ENCODE measurements around the gene MCOLN3. TPM values are rescaled to one million over a fixed set of nuclear protein-coding genes. Genes with fewer than 3 reads are reported as not detected.
A peak's percentile ranks its signal among the peaks of the same experiment; 100 is the strongest.

Gene MCOLN3
- total and polyA plus RNA-seq, 2 of the 4 experiments (the other 2 are of a cell fraction) = 0.03 TPM; not detected in 1

DNA sequence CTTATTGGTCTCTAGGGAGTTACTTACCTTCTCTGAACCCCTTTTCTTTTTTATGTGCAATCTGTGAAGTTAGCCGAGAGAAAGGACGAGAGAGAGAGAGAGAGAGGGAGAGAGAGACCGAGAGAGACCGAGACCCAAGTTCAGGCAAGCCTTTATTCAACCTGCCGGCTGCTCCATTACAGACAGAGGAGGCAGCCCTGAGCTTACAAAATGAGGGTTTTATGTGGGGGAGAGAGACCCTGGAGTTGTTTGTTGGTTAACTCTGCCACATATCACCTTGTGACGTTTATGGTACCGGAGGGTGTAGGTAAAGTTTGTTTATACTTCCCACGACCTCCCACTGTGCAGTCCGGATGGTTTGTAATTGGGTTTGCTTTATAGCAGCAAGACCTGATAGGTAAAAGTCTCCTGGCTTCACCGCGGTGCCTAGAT lies 1.5 kb upstream of the MCOLN3 start:
- H2BK120ac ChIP-seq (ENCODE audit: low read depth, low read length) = no peak overlapping the region
- no CpG with 5 or more reads among the region's 11 CpGs for WGBS, 2 experiments (ENCODE audit: extremely low coverage in 2 of 2, insufficient read length in 1 of 2)
- H3K4me3 ChIP-seq (ENCODE audit: insufficient read depth, low read depth, low read length) = no peak overlapping the region
- H3K9me1 ChIP-seq (ENCODE audit: insufficient read depth, low read length) = no peaks in the 10 kb centered on the region
- H2AK5ac ChIP-seq (ENCODE audit: low read depth, low read length) = no peak overlapping the region
- no peaks in the 10 kb centered on the region for H3K36me3 ChIP-seq (ENCODE audit: control insufficient read depth, insufficient read depth, low read length)
- no peak overlapping the region for H2BK20ac ChIP-seq (ENCODE audit: low read depth, low read length)
- dilution Hi-C loops (cut with HindIII; ENCODE audit: low sequenced_read_pairs, unreplicated experiment) (no loop called here), intact Hi-C loops (cut with micrococcal nuclease) (no loop called here), in situ Hi-C loops (cut with MboI; ENCODE audit: low sequenced_read_pairs) (no loop called here)
- H4K20me1 ChIP-seq (ENCODE audit: insufficient read depth, low read length) = no peaks in the 10 kb centered on the region
- ATAC-seq (ENCODE audit: low read depth) (no peak), DNase-seq (no peak)
- H3K79me1 ChIP-seq (ENCODE audit: low read depth in 1 of 2, low read length in 2 of 2) = no peaks in the 10 kb centered on the region
- H3K4me2 ChIP-seq (ENCODE audit: low read depth, low read length) = no peak overlapping the region
- H2AK9ac ChIP-seq (replicated peaks; ENCODE audit: low read depth, low read length, poor library complexity) = no peak overlapping the region
- H4K8ac ChIP-seq (ENCODE audit: low read depth in 2 of 2, low read length in 2 of 2) = no peak overlapping the region
- BruUV-seq (replicated peaks) = no TSS peak
- no peak overlapping the region for H2BK15ac ChIP-seq (ENCODE audit: low read depth, low read length)
- CTCF ChIA-PET = no interaction called here
- no peak overlapping the region for H4K5ac ChIP-seq (ENCODE audit: low read depth, low read length)
- H2BK5ac ChIP-seq (ENCODE audit: low read depth, low read length, poor library complexity, severe bottlenecking) = no peak overlapping the region
- H3K9me3 ChIP-seq (ENCODE audit: control insufficient read depth, insufficient read depth, low read length) = peaks cover 5% of the 10 kb centered on the region
- H3K18ac ChIP-seq (ENCODE audit: low read depth, low read length) = no peak overlapping the region
- no peak overlapping the region for H3K56ac ChIP-seq (ENCODE audit: extremely low read depth, insufficient read depth, low read length)
- H3K4me1 ChIP-seq (ENCODE audit: control insufficient read depth, insufficient read depth, low read length) = no peaks in the 10 kb centered on the region
- TF ChIP-seq RCOR1 (IDR thresholded peaks at IDR 0.05; ENCODE audit: insufficient replicate concordance, low read length) = no peak
- no peak for TF ChIP-seq CEBPB (IDR thresholded peaks at IDR 0.05; ENCODE audit: low read depth, low read length)
- TF ChIP-seq MAFK (IDR thresholded peaks at IDR 0.05; ENCODE audit: low read depth, low read length) = no peak
- no peak for TF ChIP-seq BHLHE40 (IDR thresholded peaks at IDR 0.05; ENCODE audit: low read depth, low read length)
- no peak for TF ChIP-seq MXI1 (IDR thresholded peaks at IDR 0.05; ENCODE audit: borderline replicate concordance, low read depth, low read length)
- no peak for TF ChIP-seq MAZ (IDR thresholded peaks at IDR 0.05; ENCODE audit: borderline replicate concordance, low read depth, low read length)
- TF ChIP-seq, protein P1, sequence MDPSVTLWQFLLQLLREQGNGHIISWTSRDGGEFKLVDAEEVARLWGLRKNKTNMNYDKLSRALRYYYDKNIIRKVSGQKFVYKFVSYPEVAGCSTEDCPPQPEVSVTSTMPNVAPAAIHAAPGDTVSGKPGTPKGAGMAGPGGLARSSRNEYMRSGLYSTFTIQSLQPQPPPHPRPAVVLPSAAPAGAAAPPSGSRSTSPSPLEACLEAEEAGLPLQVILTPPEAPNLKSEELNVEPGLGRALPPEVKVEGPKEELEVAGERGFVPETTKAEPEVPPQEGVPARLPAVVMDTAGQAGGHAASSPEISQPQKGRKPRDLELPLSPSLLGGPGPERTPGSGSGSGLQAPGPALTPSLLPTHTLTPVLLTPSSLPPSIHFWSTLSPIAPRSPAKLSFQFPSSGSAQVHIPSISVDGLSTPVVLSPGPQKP (IDR thresholded peaks at IDR 0.05; ENCODE audit: borderline replicate concordance, low read depth, low read length) = no peak
- no peak overlapping the region for H3K9ac ChIP-seq (ENCODE audit: low read depth, low read length)
- peaks cover 55% of the 10 kb centered on the region for H3K27me3 ChIP-seq (ENCODE audit: control insufficient read depth, insufficient read depth, low read length)
- POLR2A ChIA-PET (ENCODE audit: unreplicated experiment) = no interaction called here
- no peak overlapping the region for H2AFZ ChIP-seq (replicated peaks; ENCODE audit: low read length, poor library complexity)
- no peak overlapping the region for H3K4ac ChIP-seq (ENCODE audit: low read depth, low read length)
- no peak overlapping the region for H3K14ac ChIP-seq (replicated peaks; ENCODE audit: low read depth, low read length)
- no peak overlapping the region for H4K91ac ChIP-seq (ENCODE audit: insufficient read depth, low read depth, low read length)
- H3K23ac ChIP-seq (ENCODE audit: low read depth, low read length) = 0 out of 2 replicates have a peak overlapping the region, but pooled peaks have one; percentile 38
- H3K27ac ChIP-seq (ENCODE audit: insufficient read depth, low read length) = no peak overlapping the region

All from IMR-90 (cell line).